MM.1S (cell line): ENCODE data around the gene ADGRE3.

Source experiments
- EZH2 ChIP-seq: fragments of 300-600 bp; sonication (generic); optimal IDR thresholded peaks from 2 replicates; pipeline ENCODE3; 2017; ENCODE audit warnings: low read depth, mild to moderate bottlenecking, antibody characterized with exemption, low read length, mixed read lengths
- EZH2phosphoT487 ChIP-seq: fragments of 300-600 bp; sonication (generic); IDR thresholded peaks from 2 replicates; pipeline ENCODE4 v1.6.1; 2018; ENCODE audit warnings: antibody characterized with exemption, low read length
- TF ChIP-seq, protein P1 (sequence below): fragments of 300-600 bp; sonication (generic); IDR thresholded peaks from 2 replicates; pipeline ENCODE4 v1.5.1; 2016; ENCODE audit warnings: antibody characterized with exemption, low read length, mixed read lengths

DNA sequence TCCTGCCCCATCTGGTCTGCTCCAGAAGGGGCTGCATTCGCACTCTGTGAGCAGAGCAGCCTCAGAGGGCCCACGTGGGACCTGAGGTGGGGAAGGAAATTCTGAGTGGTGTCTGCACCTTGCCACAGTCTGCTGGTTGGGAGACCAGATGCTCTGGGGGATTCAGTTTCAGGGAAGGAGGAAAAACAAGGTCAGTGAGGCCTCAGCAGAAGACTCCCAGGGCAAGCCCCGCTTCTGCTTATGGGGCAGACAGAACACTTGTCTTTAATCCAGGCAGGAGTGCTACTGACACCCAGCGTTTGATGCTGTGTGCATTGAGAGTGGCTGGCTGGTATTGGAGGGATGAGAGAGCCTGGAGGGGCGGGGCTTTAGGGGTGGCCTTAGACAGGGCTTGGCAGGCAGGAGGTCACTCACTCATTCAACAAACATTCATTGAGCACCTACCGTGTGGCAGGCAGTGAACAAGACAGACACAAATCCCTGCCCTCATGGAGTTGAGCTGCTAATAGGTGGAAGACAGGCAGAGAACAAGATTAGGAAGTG lies 96.7 kb downstream of the ADGRE3 start:
- TF ChIP-seq, protein P1, sequence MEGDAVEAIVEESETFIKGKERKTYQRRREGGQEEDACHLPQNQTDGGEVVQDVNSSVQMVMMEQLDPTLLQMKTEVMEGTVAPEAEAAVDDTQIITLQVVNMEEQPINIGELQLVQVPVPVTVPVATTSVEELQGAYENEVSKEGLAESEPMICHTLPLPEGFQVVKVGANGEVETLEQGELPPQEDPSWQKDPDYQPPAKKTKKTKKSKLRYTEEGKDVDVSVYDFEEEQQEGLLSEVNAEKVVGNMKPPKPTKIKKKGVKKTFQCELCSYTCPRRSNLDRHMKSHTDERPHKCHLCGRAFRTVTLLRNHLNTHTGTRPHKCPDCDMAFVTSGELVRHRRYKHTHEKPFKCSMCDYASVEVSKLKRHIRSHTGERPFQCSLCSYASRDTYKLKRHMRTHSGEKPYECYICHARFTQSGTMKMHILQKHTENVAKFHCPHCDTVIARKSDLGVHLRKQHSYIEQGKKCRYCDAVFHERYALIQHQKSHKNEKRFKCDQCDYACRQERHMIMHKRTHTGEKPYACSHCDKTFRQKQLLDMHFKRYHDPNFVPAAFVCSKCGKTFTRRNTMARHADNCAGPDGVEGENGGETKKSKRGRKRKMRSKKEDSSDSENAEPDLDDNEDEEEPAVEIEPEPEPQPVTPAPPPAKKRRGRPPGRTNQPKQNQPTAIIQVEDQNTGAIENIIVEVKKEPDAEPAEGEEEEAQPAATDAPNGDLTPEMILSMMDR = no peak
- no peak for TF ChIP-seq EZH2phosphoT487
- no peak for TF ChIP-seq EZH2
